Mesothelial cell of epicardium (in vitro differentiated cells): ENCODE measurements around the gene OR51G2. TPM values are rescaled to one million over a fixed set of nuclear protein-coding genes. Genes with fewer than 3 reads are reported as not detected.

ENCODE experiments used
- DNase-seq, 2 experiments: peaks; one replicate each; pipeline ENCODE4 v3.0.0; 2021; ENCODE audit warnings: low spot score in 2 of 2; ENCODE audit not compliant: unreplicated experiment in 2 of 2
- H3K27ac Mint-ChIP-seq: 2 replicates; pipeline ENCODE4 v1.8.0; 2021; ENCODE audit warnings: mixed read lengths
- H3K27me3 Mint-ChIP-seq: 2 replicates; pipeline ENCODE4 v1.8.0; 2021; ENCODE audit warnings: low read depth, mixed read lengths
- H3K36me3 Mint-ChIP-seq: 2 replicates; pipeline ENCODE4 v1.8.0; 2021; ENCODE audit warnings: mixed read lengths
- H3K4me1 Mint-ChIP-seq: 2 replicates; pipeline ENCODE4 v1.8.0; 2021; ENCODE audit warnings: mixed read lengths
- H3K4me3 Mint-ChIP-seq: 2 replicates; pipeline ENCODE4 v1.8.0; 2021; ENCODE audit warnings: mild to moderate bottlenecking, moderate library complexity, mixed read lengths
- H3K9me3 Mint-ChIP-seq: 2 replicates; pipeline ENCODE4 v1.8.0; 2021; ENCODE audit warnings: mixed read lengths
- total RNA-seq: library from RNA; stranded (reverse); gene quantifications from 3 replicates; pipeline ENCODE4 v1.2.1, GENCODE V29; 2021
- TF ChIP-seq, protein P1 (sequence below): fragments of 200-600 bp; sonication (generic); IDR thresholded peaks from one replicate; pipeline ENCODE4 v1.5.0; 2021; ENCODE audit warnings: antibody characterized with exemption; ENCODE audit not compliant: unreplicated experiment

The OR51G2 gene
- total RNA-seq, 1 donor from 2014 or later: not detected

DNA sequence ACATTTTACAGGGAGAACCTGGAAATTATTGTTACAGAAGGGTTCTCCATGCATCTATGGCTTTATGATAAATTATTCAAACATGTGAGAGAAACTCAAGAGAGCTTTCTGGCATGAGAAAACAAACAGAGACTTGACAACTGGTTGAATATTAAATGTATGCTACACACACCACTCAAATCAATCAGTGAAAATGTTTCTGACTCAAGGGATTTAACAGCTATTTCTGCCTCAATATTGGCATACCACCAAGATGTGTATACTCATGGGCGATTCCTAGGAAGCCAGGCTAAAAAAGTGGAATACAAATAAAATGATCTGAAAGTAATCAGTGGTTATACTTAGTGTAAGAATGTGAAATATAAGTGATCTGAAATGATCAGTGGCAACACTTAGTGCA lies 53.3 kb downstream of the OR51G2 start:
- TF ChIP-seq, protein P1, sequence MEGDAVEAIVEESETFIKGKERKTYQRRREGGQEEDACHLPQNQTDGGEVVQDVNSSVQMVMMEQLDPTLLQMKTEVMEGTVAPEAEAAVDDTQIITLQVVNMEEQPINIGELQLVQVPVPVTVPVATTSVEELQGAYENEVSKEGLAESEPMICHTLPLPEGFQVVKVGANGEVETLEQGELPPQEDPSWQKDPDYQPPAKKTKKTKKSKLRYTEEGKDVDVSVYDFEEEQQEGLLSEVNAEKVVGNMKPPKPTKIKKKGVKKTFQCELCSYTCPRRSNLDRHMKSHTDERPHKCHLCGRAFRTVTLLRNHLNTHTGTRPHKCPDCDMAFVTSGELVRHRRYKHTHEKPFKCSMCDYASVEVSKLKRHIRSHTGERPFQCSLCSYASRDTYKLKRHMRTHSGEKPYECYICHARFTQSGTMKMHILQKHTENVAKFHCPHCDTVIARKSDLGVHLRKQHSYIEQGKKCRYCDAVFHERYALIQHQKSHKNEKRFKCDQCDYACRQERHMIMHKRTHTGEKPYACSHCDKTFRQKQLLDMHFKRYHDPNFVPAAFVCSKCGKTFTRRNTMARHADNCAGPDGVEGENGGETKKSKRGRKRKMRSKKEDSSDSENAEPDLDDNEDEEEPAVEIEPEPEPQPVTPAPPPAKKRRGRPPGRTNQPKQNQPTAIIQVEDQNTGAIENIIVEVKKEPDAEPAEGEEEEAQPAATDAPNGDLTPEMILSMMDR: no peak
- H3K27me3 Mint-ChIP-seq: no peaks in the 10 kb centered on the region
- H3K4me1 Mint-ChIP-seq: no peaks in the 10 kb centered on the region
- peaks cover 14% of the 10 kb centered on the region for H3K9me3 Mint-ChIP-seq
- no peak overlapping the region for H3K27ac Mint-ChIP-seq
- no peak for DNase-seq
- no peaks in the 10 kb centered on the region for H3K36me3 Mint-ChIP-seq
- H3K4me3 Mint-ChIP-seq: no peak overlapping the region

- Mint-ChIP-seq H3K4me1 (no peaks in the 10 kb centered on the region), H3K27me3 (no peaks in the 10 kb centered on the region), H3K9me3 (peaks cover 20% of the 10 kb centered on the region), H3K36me3 (no peaks in the 10 kb centered on the region), H3K27ac (no peak overlapping the region), H3K4me3 (no peak overlapping the region)
- no peak for DNase-seq
- TF ChIP-seq, protein P1: no peak
These were observed 55.3 kb downstream of the OR51G2 start for GRCh38 chr11:4863876-4864275.

Other genes starting within 250 kb of the OR51G2 start
- 0.11 TPM in 1 of 3 replicates, not detected in the others for gene OR51E2, start 221.5 kb downstream of the OR51G2 start, total RNA-seq
- gene MMP26, start 214.6 kb downstream of the OR51G2 start, total RNA-seq: not detected in 3 replicates
- not detected in 3 replicates for gene OR51F1, start 149.4 kb downstream of the OR51G2 start, total RNA-seq
- not detected in 3 replicates for gene OR52R1, start 115.0 kb downstream of the OR51G2 start, total RNA-seq
- not detected in 3 replicates for gene OR51F2, start 98.0 kb downstream of the OR51G2 start, total RNA-seq
- gene OR51S1, start 70.1 kb downstream of the OR51G2 start, total RNA-seq: not detected in 3 replicates
- gene OR51T1, start 37.5 kb downstream of the OR51G2 start, total RNA-seq: not detected in 3 replicates
- not detected in 3 replicates for gene OR51A7, start 15.6 kb downstream of the OR51G2 start, total RNA-seq
- not detected in 3 replicates for gene OR51G1, start 5.0 kb upstream of the OR51G2 start, total RNA-seq
- gene OR51A4, start 28.3 kb upstream of the OR51G2 start, total RNA-seq: not detected in 3 replicates
- gene OR51A2, start 36.4 kb upstream of the OR51G2 start, total RNA-seq: not detected in 3 replicates
- gene OR51L1, start 75.5 kb upstream of the OR51G2 start, total RNA-seq: not detected in 3 replicates
- not detected in 3 replicates for gene OR52J3, start 127.2 kb upstream of the OR51G2 start, total RNA-seq
- gene OR52E2, start 140.3 kb upstream of the OR51G2 start, total RNA-seq: not detected in 3 replicates
- not detected in 3 replicates for gene OR52E1, start 150.2 kb upstream of the OR51G2 start, total RNA-seq
- gene OR52A5, start 219.0 kb upstream of the OR51G2 start, total RNA-seq: not detected in 3 replicates
- 0.02 TPM in 2 of 3 replicates, not detected in the other for gene OR52A1, start 235.4 kb upstream of the OR51G2 start, total RNA-seq